Vagina (tissue), 2 donors: ENCODE measurements around the gene CAPN9. TPM values are rescaled to one million over a fixed set of nuclear protein-coding genes. Genes with fewer than 3 reads are reported as not detected.

Source experiments
- DNase-seq, 2 donors: peaks; one replicate each; pipeline ENCODE4 v3.0.0-alpha.2; 2017; ENCODE audit errors: extremely low spot score in 2 of 2
- H3K27ac ChIP-seq: fragments of 200-600 bp; sonication (generic); one replicate; pipeline ENCODE4 v1.5.1; 2019
- H3K27me3 ChIP-seq: fragments of 200-600 bp; sonication (generic); one replicate; pipeline ENCODE4 v1.5.1; 2019
- H3K36me3 ChIP-seq, 2 donors: fragments of 200-600 bp; sonication (generic); one replicate each; pipeline ENCODE4 v1.5.1; 2017 to 2019
- H3K4me1 ChIP-seq: fragments of 200-600 bp; sonication (generic); one replicate; pipeline ENCODE4 v1.5.1; 2019
- H3K4me3 ChIP-seq, 2 donors: fragments of 200-600 bp; sonication (generic); 1 replicate in 1 of 2; 2 replicates in 1 of 2; pipeline ENCODE4 v1.5.1; 2016 to 2019
- H3K9me3 ChIP-seq: fragments of 200-600 bp; sonication (generic); one replicate; pipeline ENCODE4 v1.5.1; 2019
- CTCF ChIP-seq, 3 experiments: fragments of 450-650 bp in 2 of 3; fragments of 200-600 bp in 1 of 3; sonication (generic) in 1 of 3; IDR thresholded peaks; one replicate each; pipeline ENCODE4 v1.5.1; 2017 to 2019; ENCODE audit warnings: antibody characterized with exemption in 3 of 3, mild to moderate bottlenecking in 2 of 3, moderate library complexity in 2 of 3
- POLR2A ChIP-seq, 2 donors: fragments of 450-650 bp; IDR thresholded peaks; one replicate each; pipeline ENCODE4 v1.6.1; 2017; ENCODE audit warnings: antibody characterized with exemption in 2 of 2, mild to moderate bottlenecking in 2 of 2, moderate library complexity in 2 of 2
- POLR2AphosphoS5 ChIP-seq, 2 donors: sonication (generic); formaldehyde crosslinking; IDR thresholded peaks; one replicate each; pipeline ENCODE4 v1.9.0; 2017; ENCODE audit warnings: antibody characterized with exemption in 2 of 2, mild to moderate bottlenecking in 2 of 2, low read depth in 1 of 2; ENCODE audit not compliant: insufficient read depth in 1 of 2
- intact Hi-C: fragments of 100-400 bp; cut with DNase I; formaldehyde crosslinking; loops from one replicate; pipeline ENCODE4 v1.15.1; 2023
- total RNA-seq: library from RNA; depleted of rRNA; stranded (reverse); fragments of >200 nt; gene quantifications from one replicate; pipeline ENCODE4 v1.2.3, GENCODE V29; 2016

Gene CAPN9
- total RNA-seq, 1 donor from 2014 or later, result not detected

GRCh38 chr1:230737622-230738262, 9.4 kb upstream of the CAPN9 start:
- no peaks in the 10 kb centered on the region for H3K9me3 ChIP-seq
- intact Hi-C loops, result no loop called here
- no peak overlapping the region for H3K4me3 ChIP-seq
- no peak for DNase-seq
- H3K36me3 ChIP-seq, result no peaks in the 10 kb centered on the region
- no peaks in the 10 kb centered on the region for H3K27me3 ChIP-seq
- TF ChIP-seq POLR2A (IDR thresholded peaks at IDR 0.05) (no peak), POLR2AphosphoS5 (IDR thresholded peaks at IDR 0.05; ENCODE audit: insufficient read depth in 1 of 2, low read depth in 1 of 2) (no peak), CTCF (IDR thresholded peaks at IDR 0.05) (no peak)
- no peaks in the 10 kb centered on the region for H3K4me1 ChIP-seq
- no peak overlapping the region for H3K27ac ChIP-seq

- H3K9me3 ChIP-seq, result no peaks in the 10 kb centered on the region
- no peaks in the 10 kb centered on the region for H3K36me3 ChIP-seq
- intact Hi-C loops, result no loop called here
- no peaks in the 10 kb centered on the region for H3K27me3 ChIP-seq
- no peaks in the 10 kb centered on the region for H3K4me1 ChIP-seq
- TF ChIP-seq POLR2AphosphoS5 (IDR thresholded peaks at IDR 0.05; ENCODE audit: insufficient read depth in 1 of 2, low read depth in 1 of 2) (no peak), CTCF (IDR thresholded peaks at IDR 0.05) (no peak), POLR2A (IDR thresholded peaks at IDR 0.05) (no peak)
- no peak overlapping the region for H3K27ac ChIP-seq
- DNase-seq, result no peak
- H3K4me3 ChIP-seq, result no peak overlapping the region
Observed at GRCh38 chr1:230739564-230740290, 7.5 kb upstream of the CAPN9 start.

- no peak overlapping the region for H3K4me3 ChIP-seq
- H3K36me3 ChIP-seq, result no peaks in the 10 kb centered on the region
- no peaks in the 10 kb centered on the region for H3K4me1 ChIP-seq
- no peak for DNase-seq
- no peaks in the 10 kb centered on the region for H3K9me3 ChIP-seq
- no peak overlapping the region for H3K27ac ChIP-seq
- no peaks in the 10 kb centered on the region for H3K27me3 ChIP-seq
- TF ChIP-seq POLR2AphosphoS5 (IDR thresholded peaks at IDR 0.05; ENCODE audit: insufficient read depth in 1 of 2, low read depth in 1 of 2), result no peak
- TF ChIP-seq CTCF (IDR thresholded peaks at IDR 0.05), result no peak
- no peak for TF ChIP-seq POLR2A (IDR thresholded peaks at IDR 0.05)
- intact Hi-C loops, result no loop called here
Observed at GRCh38 chr1:230743899-230744298, 3.3 kb upstream of the CAPN9 start.

GRCh38 chr1:230744382-230744781, 2.8 kb upstream of the CAPN9 start:
- Histone ChIP-seq H3K36me3 (no peaks in the 10 kb centered on the region), H3K27ac (no peak overlapping the region), H3K4me3 (no peak overlapping the region), H3K9me3 (no peaks in the 10 kb centered on the region), H3K27me3 (no peaks in the 10 kb centered on the region), H3K4me1 (no peaks in the 10 kb centered on the region)
- DNase-seq, result no peak
- TF ChIP-seq POLR2AphosphoS5 (IDR thresholded peaks at IDR 0.05; ENCODE audit: insufficient read depth in 1 of 2, low read depth in 1 of 2) (no peak), CTCF (IDR thresholded peaks at IDR 0.05) (no peak), POLR2A (IDR thresholded peaks at IDR 0.05) (no peak)
- intact Hi-C loops, result no loop called here

- no peak for DNase-seq
- H3K27ac ChIP-seq, result no peak overlapping the region
- H3K27me3 ChIP-seq, result no peaks in the 10 kb centered on the region
- H3K9me3 ChIP-seq, result no peaks in the 10 kb centered on the region
- H3K4me3 ChIP-seq, result no peak overlapping the region
- H3K4me1 ChIP-seq, result no peaks in the 10 kb centered on the region
- no peak for TF ChIP-seq POLR2AphosphoS5 (IDR thresholded peaks at IDR 0.05; ENCODE audit: insufficient read depth in 1 of 2, low read depth in 1 of 2)
- TF ChIP-seq POLR2A (IDR thresholded peaks at IDR 0.05), result no peak
- no peak for TF ChIP-seq CTCF (IDR thresholded peaks at IDR 0.05)
- intact Hi-C loops, result loop anchor here (5.0 kb wide), 1 partner anchor 2002 kb away; no protein-coding TSS in a partner anchor
- H3K36me3 ChIP-seq, result no peaks in the 10 kb centered on the region
Observed at GRCh38 chr1:230745071-230745470, 2.1 kb upstream of the CAPN9 start.
